Measurements from ENCODE around the gene SHQ1.

- TF ChIP-seq YY1 (IDR thresholded peaks at IDR 0.05; ENCODE audit: extremely low read depth, insufficient replicate concordance, low read depth, low read length) = no peak
- no peak for TF ChIP-seq CEBPB (IDR thresholded peaks at IDR 0.05; ENCODE audit: low read depth)
Observed at GRCh38 chr3:72844436-72844993, 3.7 kb downstream of the SHQ1 start.

All from HCT116 (cell line).